ENCODE results near the gene UBE2J2. TPM values are rescaled to one million over a fixed set of nuclear protein-coding genes. Genes with fewer than 3 reads are reported as not detected.

The UBE2J2 gene
- total RNA-seq, 3 donors from 2014 or later: 37.0 to 39.8 (median 37.4) TPM

GRCh38 chr1:1236176-1236763 lies 37.4 kb downstream of the UBE2J2 start:
- Histone ChIP-seq H3K4me1 (peaks cover 4 to 14% of the 10 kb centered on the region in 2 donors), H3K9me3 (no peaks in the 10 kb centered on the region), H3K4me3 (no peak overlapping the region), H3K27me3 (peaks cover 7 to 17% of the 10 kb centered on the region in 2 donors), H3K36me3 (no peaks in the 10 kb centered on the region), H3K27ac (no peak overlapping the region)
- no peak for DNase-seq (ENCODE audit: low spot score in 2 of 2)
- intact Hi-C loops (cut with DNase I; ENCODE audit: low total_unique reads): loop anchor here (10.0 kb wide), 1 partner anchor 111 kb away; no protein-coding TSS in a partner anchor
- TF ChIP-seq CTCF (IDR thresholded peaks at IDR 0.05) (no peak), POLR2A (IDR thresholded peaks at IDR 0.05) (no peak), POLR2AphosphoS5 (IDR thresholded peaks at IDR 0.05) (no peak)

- Histone ChIP-seq H3K4me1 (peaks cover 11 to 22% of the 10 kb centered on the region in 2 donors), H3K9me3 (no peaks in the 10 kb centered on the region), H3K27ac (no peak overlapping the region), H3K36me3 (no peaks in the 10 kb centered on the region), H3K27me3 (peaks cover 7 to 17% of the 10 kb centered on the region in 2 donors), H3K4me3 (no peak overlapping the region)
- no peak for TF ChIP-seq CTCF (IDR thresholded peaks at IDR 0.05)
- no peak for TF ChIP-seq POLR2AphosphoS5 (IDR thresholded peaks at IDR 0.05)
- TF ChIP-seq POLR2A (IDR thresholded peaks at IDR 0.05): no peak
- intact Hi-C loops (cut with DNase I; ENCODE audit: low total_unique reads): loop anchor here (10.0 kb wide), 1 partner anchor 110 kb away; no protein-coding TSS in a partner anchor
- no peak for DNase-seq (ENCODE audit: low spot score in 2 of 2)
Observed at GRCh38 chr1:1235016-1235744, 38.5 kb downstream of the UBE2J2 start.

- Histone ChIP-seq H3K27me3 (peaks cover 4 to 8% of the 10 kb centered on the region in 2 donors), H3K27ac (no peak overlapping the region), H3K4me3 (no peak overlapping the region), H3K36me3 (no peaks in the 10 kb centered on the region), H3K9me3 (no peaks in the 10 kb centered on the region), H3K4me1 (peaks cover 11 to 26% of the 10 kb centered on the region in 2 donors)
- no peak for DNase-seq (ENCODE audit: low spot score in 2 of 2)
- intact Hi-C loops (cut with DNase I; ENCODE audit: low total_unique reads): loop anchor here (10.0 kb wide), 1 partner anchor 109 kb away; no protein-coding TSS in a partner anchor
- TF ChIP-seq CTCF (IDR thresholded peaks at IDR 0.05) (no peak), POLR2AphosphoS5 (IDR thresholded peaks at IDR 0.05) (no peak), POLR2A (IDR thresholded peaks at IDR 0.05) (no peak)
Observed at GRCh38 chr1:1234180-1234808, 39.4 kb downstream of the UBE2J2 start.

GRCh38 chr1:1233567-1233892 lies 40.1 kb downstream of the UBE2J2 start:
- Histone ChIP-seq H3K4me3 (no peak overlapping the region), H3K27ac (no peak overlapping the region), H3K27me3 (peaks cover 0 to 3% of the 10 kb centered on the region in 2 donors), H3K4me1 (peaks cover 11 to 26% of the 10 kb centered on the region in 2 donors), H3K9me3 (no peaks in the 10 kb centered on the region), H3K36me3 (peaks cover 2% of the 10 kb centered on the region)
- DNase-seq (ENCODE audit: low spot score in 2 of 2): no peak
- TF ChIP-seq CTCF (IDR thresholded peaks at IDR 0.05) (no peak), POLR2A (IDR thresholded peaks at IDR 0.05) (no peak), POLR2AphosphoS5 (IDR thresholded peaks at IDR 0.05) (no peak)
- intact Hi-C loops (cut with DNase I; ENCODE audit: low total_unique reads): loop anchor here (10.0 kb wide), 1 partner anchor 109 kb away; no protein-coding TSS in a partner anchor
